Kidney tubule cell (primary cell): ENCODE measurements around the gene C3orf80.

ENCODE experiments used
- DNase-seq: peaks from one replicate; pipeline ENCODE4 v3.0.0-alpha.2; 2018; ENCODE audit warnings: low spot score

The C3orf80 gene

DNA sequence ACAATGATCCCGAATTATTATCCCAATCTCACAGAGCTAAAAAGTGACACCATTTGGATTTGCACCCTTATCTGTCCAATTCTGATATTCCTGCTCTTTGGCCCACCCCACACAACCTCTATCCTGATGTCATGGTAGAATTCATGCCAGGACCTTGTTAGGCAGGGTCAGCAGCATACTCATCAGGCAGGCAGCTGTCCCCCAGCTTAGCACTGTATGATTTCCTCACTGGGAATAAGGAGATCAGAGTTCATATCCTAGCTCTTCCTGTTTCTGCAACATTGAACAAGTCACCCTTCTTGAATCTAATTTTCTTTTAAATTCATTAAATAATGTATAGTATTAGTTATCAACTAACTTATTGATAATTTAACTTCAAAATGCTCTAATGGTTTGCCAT, 12.0 kb upstream of the C3orf80 start:
- no peak for DNase-seq

DNA sequence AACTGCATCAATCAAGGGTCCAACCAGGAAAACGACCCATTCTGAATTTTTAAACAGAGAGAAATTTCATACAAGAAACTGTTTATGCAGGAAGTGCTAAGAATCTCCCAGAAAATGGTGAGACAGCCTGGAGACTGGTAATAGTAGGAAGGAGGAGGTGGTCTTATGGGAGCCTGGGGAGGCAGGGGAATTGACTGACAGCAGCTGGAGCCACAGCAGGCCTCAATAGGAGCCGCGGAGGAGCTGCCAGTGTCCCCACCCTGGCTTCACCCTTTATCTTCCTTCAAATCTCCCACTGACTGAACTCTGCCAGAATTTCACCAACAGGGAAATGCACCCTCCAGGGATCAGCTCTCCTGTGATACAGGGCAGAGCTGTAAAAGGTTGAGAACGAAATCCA, 7.5 kb upstream of the C3orf80 start:
- no peak for DNase-seq

DNA sequence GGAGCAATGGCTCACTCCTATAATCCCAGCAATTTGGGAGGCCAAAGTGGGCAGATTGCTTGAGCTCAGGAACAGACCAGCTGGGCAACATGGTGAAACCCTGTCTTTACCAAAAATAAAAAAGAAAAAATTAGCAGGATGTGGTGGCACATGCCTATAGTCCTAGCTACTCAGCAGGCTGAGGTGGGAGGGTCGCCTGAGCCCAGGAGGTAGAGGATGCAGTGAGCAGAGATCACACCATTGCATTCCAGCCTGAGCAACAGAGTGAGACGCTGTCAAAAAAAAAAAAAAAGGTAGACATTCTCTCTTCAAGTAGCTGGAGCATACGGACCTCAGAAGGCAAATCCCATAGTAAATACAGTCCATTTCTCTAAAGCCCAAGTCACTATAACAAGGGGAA, 7.1 kb upstream of the C3orf80 start:
- DNase-seq, result no peak

DNA sequence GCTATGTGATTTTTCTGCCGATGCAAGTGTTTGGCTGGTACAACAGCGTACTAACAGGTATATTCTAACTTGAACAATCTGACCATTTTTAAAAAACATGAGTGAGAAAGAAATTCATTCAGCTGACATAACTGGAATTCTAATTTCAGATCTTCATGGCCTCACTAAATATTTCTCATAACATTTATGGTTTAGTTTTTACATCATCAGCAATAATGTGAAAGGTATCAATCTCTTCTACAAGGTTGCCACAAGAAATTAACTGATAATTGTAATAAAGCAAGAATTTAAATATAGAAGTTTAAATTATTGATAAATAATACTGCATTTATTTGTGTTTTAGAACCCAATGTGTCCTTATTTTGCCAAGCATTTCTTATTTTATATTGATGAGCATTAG, 5.2 kb upstream of the C3orf80 start:
- no peak for DNase-seq

DNA sequence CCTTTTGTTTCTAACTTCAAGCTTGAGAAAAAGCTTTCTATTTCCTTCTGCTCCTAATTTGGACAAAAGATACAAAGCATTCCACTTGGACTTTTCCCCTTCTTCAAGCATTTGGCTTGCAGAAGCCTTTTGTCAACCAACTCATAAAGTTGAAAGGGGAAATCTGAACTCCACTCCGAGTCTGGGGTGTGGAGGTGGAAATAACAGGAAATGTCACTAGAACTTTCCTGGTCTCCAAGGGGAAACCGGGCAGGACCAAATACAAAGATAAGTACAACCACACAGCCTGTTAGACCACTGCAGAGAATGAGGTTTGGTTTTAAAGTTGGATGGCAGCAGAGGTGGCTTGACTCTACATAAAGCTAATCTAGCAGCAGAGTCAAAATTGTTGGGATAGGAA, 4.2 kb upstream of the C3orf80 start:
- DNase-seq, result no peak

DNA sequence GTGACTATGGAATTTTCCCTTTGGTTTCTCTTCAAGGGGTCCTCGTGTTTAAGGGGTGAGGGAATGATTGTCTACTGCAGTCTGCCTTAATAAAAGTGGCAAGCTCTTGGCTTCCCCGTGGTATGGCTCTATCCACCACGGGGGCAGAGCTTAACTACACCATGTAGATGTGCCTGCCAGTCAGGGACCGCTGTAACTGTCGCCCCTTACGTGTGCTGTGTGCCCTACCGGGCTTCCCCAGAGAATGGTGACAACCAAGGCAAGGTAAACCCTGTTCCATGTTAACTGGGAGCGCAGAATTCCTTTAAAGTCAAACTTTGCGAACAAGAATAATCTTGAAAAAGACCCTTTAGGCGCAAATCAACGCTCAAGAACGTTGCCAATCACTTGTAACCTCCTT, 966 bp upstream of the C3orf80 start:
- no peak for DNase-seq

DNA sequence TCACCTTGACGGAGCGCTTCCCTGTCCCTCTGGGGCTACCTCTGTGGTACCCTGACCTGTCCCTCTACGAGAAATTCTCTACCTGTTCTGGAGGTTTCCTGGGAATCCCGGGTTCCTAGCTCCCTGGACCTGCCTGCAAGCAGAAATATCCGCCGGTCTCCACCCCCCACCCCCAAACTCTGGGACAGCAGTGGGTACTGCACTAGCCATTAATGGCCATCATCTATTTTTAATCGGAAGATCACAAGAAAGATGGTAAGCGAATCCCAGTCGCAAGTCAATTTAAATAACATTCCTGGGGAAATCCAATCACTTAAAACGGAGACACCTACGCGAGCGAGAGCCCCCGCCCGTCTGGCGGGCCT, 429 bp upstream of the C3orf80 start:
- no peak for DNase-seq

DNA sequence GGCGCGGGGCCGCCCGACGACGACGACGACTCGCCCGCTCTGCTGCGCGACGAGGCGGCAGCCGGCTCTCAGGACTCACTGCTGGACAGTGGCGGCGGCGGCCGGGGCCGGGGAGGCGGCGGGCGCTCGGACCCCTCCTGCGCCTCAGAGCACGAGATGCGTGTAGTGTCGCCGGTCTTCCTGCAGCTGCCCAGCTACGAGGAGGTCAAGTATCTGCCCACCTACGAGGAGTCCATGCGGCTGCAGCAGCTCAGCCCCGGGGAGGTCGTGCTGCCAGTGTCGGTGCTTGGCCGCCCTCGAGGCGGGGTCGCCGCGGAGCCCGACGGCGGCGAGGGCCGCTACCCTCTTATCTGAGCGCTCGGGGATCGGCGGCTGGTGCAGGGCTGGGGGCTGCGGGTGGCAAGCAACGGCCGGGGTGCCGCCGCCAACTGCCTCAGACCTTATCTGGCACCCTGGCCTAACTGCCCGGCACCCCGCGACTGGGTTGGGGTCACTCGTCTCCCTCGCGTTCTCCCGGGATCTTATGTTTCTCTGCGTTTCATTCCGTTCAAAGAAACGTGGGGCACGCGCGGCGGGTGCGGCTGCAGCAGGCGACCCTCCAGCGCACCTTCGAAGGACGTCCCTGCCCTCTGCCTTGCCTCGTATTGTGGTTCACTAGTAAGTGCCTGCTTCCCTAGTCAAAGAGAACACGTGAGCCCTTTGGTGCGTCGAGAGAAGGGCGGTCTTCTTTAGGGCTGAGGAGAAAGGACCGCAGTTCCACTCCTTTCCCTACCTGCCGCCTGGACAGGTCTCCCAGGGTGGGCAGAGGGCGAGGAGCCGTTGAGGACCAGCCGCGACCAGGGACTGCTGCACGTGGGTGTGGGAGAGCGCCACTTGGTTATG, 1.0 kb downstream of the C3orf80 start:
- DNase-seq, result no peak

DNA sequence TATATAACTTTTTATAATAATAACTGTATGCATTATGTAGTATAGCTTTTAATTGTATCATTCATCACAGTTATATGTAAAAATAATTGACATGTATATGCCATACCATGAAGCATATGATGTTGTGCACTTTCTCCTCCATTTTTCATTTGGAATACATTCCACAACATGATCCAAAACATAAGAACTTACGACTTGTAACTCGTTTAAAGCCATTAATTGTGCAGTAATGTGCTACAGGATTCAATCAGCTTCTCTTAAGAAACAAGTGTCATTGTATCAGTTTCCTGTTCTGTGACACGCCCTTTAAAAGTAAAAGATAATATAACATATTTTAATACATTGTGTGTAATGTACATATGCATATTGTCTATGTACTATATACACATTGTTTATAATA, 2.2 kb downstream of the C3orf80 start:
- no peak for DNase-seq

DNA sequence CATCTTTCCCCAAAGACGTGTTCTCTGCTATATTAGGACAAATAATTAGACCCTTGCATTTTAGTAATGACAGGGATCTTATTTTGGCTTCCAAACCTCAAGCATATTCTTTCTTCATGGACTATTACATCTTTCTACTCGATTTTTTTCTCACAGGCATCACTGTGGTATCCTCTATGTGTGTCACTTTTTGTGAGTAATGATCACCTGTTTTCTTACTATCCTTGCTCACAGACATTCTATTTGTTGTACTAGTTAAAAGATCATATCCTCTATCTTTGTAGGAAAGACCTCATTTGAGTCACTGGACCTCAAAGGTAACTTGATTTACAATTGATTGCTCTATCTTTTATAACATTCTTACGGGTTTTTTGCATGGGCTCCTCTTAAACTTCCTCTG, 6.8 kb downstream of the C3orf80 start:
- peak; percentile 9 for DNase-seq

DNA sequence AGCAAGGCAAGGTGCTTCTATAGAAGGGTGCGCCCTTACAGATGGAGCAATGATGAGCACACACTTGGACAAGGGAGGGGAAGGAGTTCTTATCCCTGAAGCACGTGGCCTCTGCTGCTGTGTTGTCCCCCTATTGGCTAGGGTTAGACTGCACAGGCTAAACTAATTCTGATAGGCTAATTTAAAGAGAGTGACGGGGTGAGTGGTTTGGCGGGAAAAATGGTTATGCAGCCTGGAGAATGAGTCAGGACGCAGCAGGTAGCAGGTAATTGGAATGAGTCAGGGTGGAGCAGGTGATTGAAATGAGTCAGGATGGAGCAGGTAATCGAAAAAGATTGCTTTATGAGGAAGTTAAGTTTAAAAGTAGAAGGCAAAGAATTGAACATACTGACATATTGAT, 15.5 kb downstream of the C3orf80 start:
- DNase-seq, result peak; percentile 49

DNA sequence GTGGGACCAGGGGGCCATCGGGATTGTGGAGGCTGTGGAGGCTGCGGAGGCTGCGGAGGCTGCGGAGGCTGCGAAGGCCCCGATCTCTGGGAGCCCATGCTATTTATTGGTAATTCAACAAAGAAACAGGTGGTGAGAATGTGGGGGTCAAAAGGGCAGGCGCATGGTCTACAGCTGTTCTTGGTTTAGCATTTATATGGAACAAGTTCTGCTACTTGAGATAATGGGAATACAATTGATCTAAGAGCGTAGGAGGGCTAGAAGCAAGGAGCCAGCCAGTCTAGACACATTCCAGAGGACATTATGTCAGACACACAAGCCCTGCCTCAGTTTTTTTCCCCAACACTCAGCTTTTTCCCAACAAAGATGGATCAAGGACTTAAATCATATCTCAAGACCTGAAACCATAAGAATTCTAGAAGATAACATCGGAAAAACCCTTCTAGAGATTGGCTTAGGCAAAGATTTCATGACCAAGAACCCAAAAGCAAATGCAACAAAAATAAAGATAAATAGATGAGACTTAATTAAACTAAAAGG, 20.1 kb downstream of the C3orf80 start:
- DNase-seq, result no peak

DNA sequence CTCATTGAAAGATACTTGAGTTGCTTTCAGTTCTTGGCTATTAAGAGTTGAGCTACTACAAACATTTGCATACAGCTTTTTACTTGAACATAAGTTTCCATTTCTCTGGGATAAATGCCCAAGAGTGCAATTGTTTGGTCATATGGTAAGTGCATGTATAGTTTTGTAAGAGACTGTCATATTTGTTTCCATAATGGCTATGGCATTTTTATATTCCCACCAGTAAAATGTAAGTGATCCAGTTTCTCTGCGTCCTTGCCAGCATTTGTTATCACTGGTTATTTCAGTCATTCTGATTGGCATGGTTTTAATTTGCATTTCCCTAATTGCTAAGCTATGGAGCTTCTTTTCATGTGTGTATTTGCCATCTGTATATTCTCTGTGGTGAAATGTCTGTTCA, 22.5 kb downstream of the C3orf80 start:
- no peak for DNase-seq

DNA sequence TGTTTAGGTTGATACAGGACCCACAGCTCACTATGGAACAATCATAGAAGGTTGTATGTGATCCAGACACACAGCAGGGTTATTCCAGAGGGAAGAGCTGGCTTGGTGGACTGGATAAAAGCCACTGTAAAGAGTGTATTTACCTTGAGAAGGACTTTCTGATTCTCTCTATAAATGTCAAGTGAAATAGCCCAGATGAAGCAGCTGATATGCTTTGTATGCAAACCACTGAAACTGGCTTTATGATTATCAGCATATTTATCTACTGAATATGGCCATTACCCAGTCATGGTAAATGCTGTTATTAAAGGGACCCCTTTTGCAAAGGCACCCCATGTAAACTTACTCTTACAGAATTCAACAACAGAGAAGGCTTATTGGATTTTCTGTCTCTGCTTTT, 28.1 kb downstream of the C3orf80 start:
- DNase-seq, result no peak

DNA sequence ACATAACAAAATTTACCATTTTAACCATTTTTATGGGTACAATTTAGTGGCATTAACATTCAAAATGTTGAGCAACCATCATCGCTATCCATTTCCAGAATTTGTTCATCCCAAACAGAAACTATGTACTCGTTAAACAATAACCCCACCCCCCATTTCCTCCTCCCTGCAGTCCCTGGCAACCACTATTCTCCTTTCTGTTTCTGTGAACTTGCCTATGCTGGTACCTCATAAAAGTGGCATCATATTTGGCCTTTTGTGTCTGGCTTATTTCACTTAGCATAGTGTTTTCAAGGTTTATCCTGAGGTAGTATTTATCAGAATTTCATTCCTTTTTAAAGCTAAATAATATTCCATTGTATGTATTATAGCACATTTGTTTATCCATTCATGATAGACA, 32.4 kb downstream of the C3orf80 start:
- no peak for DNase-seq

DNA sequence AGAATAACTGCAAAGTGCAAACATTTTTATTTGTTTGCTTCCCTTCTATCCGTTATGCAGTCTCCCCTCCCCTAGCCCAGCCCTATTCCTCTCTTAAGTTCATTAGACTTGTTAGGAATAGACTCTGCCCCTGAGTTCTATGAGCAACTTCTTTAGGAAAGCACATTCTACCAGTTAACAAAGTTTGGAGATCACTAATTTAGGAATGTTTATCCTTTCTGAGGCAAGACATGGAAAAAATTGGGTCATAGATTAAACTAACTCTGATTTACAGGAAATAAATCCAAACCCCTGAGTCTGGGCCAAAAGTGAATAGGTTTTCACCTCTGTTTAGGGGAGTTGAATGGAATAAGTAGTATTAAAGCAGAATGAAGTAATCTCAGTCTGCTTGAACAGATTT, 34.4 kb downstream of the C3orf80 start:
- DNase-seq, result no peak

DNA sequence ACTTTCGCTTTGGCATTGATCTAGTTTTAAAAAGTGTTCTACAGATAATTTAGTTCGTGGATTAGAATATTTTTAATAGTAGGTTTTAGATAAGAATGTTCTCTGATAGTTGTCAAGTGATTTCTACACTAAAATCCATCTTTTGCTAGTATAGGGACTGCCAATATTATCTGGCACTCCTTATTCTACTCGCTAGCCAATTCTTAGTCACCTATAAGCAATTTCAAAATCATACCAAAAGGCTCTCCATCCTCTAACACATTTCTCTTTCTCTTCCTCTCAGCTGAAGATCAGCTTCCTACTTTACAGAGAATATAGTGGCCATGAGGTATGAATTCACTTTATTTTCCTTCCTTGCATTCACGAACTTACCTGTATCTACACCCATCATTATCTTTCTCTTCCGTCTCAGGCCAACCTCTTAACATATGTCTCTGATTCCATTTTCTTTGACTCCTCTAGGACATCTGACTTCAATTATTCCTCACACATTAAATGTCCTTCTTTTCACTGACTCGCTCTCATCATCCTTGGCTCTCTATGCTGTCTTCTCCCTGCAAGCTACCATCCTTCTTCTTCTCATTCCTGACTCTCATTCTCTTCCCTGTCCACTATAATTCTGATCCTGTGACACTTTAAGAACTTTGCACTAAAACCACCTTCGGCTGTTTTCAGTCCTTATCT, 35.5 kb downstream of the C3orf80 start:
- no peak for DNase-seq

DNA sequence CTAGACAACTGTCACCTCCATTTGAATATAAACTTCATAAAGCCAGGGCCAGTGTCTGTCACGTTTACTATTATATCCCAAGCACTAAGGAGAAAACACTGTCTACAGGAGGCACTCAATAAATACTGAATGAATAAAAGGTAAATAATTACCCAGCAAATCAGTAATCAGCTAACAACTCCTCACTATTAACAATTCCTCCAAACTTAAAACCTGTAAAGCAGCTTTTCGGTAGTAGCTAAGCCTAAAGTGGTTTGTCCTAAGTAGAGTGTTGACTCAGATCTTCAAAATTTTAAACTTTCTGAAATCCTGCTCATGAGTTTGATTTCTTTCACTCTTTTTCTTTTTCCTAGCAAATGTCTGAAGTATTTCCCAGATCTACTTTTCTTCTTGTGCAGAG, 39.9 kb downstream of the C3orf80 start:
- no peak for DNase-seq
